IMR-90 (cell line): Measurements from ENCODE around the gene TNFRSF21. TPM values are rescaled to one million over a fixed set of nuclear protein-coding genes. Genes with fewer than 3 reads are reported as not detected.
A peak's percentile ranks its signal among the peaks of the same experiment; 100 is the strongest.

Experiments
- ATAC-seq: fragments of 200-7000 bp; cut with Tn5 transposase; 2 replicates; pipeline ENCODE4 v1.9.1; 2020; ENCODE audit warnings: low read depth, mild to moderate bottlenecking, moderate library complexity
- BruUV-seq: library from RNA; stranded (reverse); fragments of 400-500 nt; replicated peaks from 2 replicates; lab custom pipeline; 2021; lab: Mats Ljungman, UMichigan
- CTCF ChIA-PET: fragments of 300-600 bp; formaldehyde crosslinking; extraction: SDS; loops from one replicate; lab custom pipeline; 2021; ENCODE audit warnings: antibody characterized with exemption; lab: Yijun Ruan, JAX
- POLR2A ChIA-PET: fragments of 300-600 bp; sonication (Branson Sonifier 250); formaldehyde crosslinking; loops from one replicate; lab custom pipeline; 2022; ENCODE audit warnings: antibody characterized with exemption; ENCODE audit not compliant: unreplicated experiment; lab: Charles Lee
- DNase-seq: peaks from one replicate; pipeline ENCODE4 v3.0.0; 2013
- H2AFZ ChIP-seq: replicated peaks from 2 replicates; pipeline ENCODE3; 2013; ENCODE audit warnings: low read length, mild to moderate bottlenecking; ENCODE audit not compliant: poor library complexity
- H2AK5ac ChIP-seq: 2 replicates; pipeline ENCODE4 v1.6.1; 2013; ENCODE audit warnings: low read depth, low read length, inconsistent platforms
- H2AK9ac ChIP-seq: replicated peaks from 2 replicates; pipeline ENCODE3; 2013; ENCODE audit warnings: mild to moderate bottlenecking, low read depth, low read length, moderate library complexity; ENCODE audit not compliant: poor library complexity
- H2BK120ac ChIP-seq: 2 replicates; pipeline ENCODE4 v1.6.1; 2013; ENCODE audit warnings: low read depth, low read length, inconsistent platforms
- H2BK15ac ChIP-seq: 3 replicates; pipeline ENCODE4 v1.6.1; 2013; ENCODE audit warnings: low read depth, low read length, inconsistent platforms
- H2BK20ac ChIP-seq: 2 replicates; pipeline ENCODE4 v1.6.1; 2013; ENCODE audit warnings: low read depth, mild to moderate bottlenecking, inconsistent platforms, low read length, moderate library complexity
- H2BK5ac ChIP-seq: 2 replicates; pipeline ENCODE4 v1.6.1; 2013; ENCODE audit warnings: mild to moderate bottlenecking, low read depth, low read length, inconsistent platforms; ENCODE audit not compliant: poor library complexity, severe bottlenecking
- H3K14ac ChIP-seq: replicated peaks from 2 replicates; pipeline ENCODE4 v1.6.1; 2013; ENCODE audit warnings: low read depth, low read length, inconsistent platforms
- H3K18ac ChIP-seq: 2 replicates; pipeline ENCODE4 v1.6.1; 2013; ENCODE audit warnings: low read depth, low read length, control low read depth
- H3K23ac ChIP-seq: 2 replicates; pipeline ENCODE4 v1.6.1; 2013; ENCODE audit warnings: low read depth, low read length, inconsistent platforms
- H3K27ac ChIP-seq: 2 replicates; pipeline ENCODE4 v1.5.1; 2013; ENCODE audit warnings: mild to moderate bottlenecking, control low read depth, low read length; ENCODE audit not compliant: insufficient read depth
- H3K27me3 ChIP-seq: 2 replicates; pipeline ENCODE4 v1.6.1; 2013; ENCODE audit warnings: low read length; ENCODE audit not compliant: control insufficient read depth, insufficient read depth
- H3K36me3 ChIP-seq: 2 replicates; pipeline ENCODE4 v1.6.1; 2013; ENCODE audit warnings: low read length, mixed read lengths; ENCODE audit not compliant: control insufficient read depth, insufficient read depth
- H3K4ac ChIP-seq: 2 replicates; pipeline ENCODE4 v1.6.1; 2013; ENCODE audit warnings: low read depth, low read length, inconsistent platforms
- H3K4me1 ChIP-seq: 2 replicates; pipeline ENCODE4 v1.6.1; 2013; ENCODE audit warnings: low read length, mixed read lengths; ENCODE audit not compliant: control insufficient read depth, insufficient read depth
- H3K4me2 ChIP-seq: 2 replicates; pipeline ENCODE4 v1.6.1; 2013; ENCODE audit warnings: low read depth, mild to moderate bottlenecking, control low read depth, low read length, moderate library complexity
- H3K4me3 ChIP-seq: 2 replicates; pipeline ENCODE4 v1.5.1; 2013; ENCODE audit warnings: low read depth, mild to moderate bottlenecking, control low read depth, low read length, moderate library complexity; ENCODE audit not compliant: insufficient read depth
- H3K56ac ChIP-seq: 2 replicates; pipeline ENCODE4 v1.6.1; 2013; ENCODE audit warnings: low read length, inconsistent platforms; ENCODE audit not compliant: insufficient read depth; ENCODE audit errors: extremely low read depth
- H3K79me1 ChIP-seq, 2 experiments: 2 replicates each; pipeline ENCODE4 v1.6.1; 2013; ENCODE audit warnings: low read length in 2 of 2, inconsistent platforms in 1 of 2, low read depth in 1 of 2
- H3K9ac ChIP-seq: 2 replicates; pipeline ENCODE4 v1.6.1; 2013; ENCODE audit warnings: low read depth, low read length, control low read depth
- H3K9me1 ChIP-seq: 2 replicates; pipeline ENCODE4 v1.6.1; 2013; ENCODE audit warnings: low read length, inconsistent platforms; ENCODE audit not compliant: insufficient read depth
- H3K9me3 ChIP-seq: 2 replicates; pipeline ENCODE4 v1.6.1; 2013; ENCODE audit warnings: low read length; ENCODE audit not compliant: control insufficient read depth, insufficient read depth
- H4K20me1 ChIP-seq: 2 replicates; pipeline ENCODE4 v1.6.1; 2013; ENCODE audit warnings: low read length, inconsistent platforms; ENCODE audit not compliant: insufficient read depth
- H4K5ac ChIP-seq: 2 replicates; pipeline ENCODE4 v1.6.1; 2013; ENCODE audit warnings: mild to moderate bottlenecking, low read depth, low read length, control low read depth
- H4K8ac ChIP-seq, 2 experiments: 2 replicates each; pipeline ENCODE4 v1.6.1; 2013; ENCODE audit warnings: low read depth in 2 of 2, low read length in 2 of 2, control low read depth in 1 of 2, inconsistent platforms in 1 of 2
- H4K91ac ChIP-seq: 2 replicates; pipeline ENCODE4 v1.6.1; 2013; ENCODE audit warnings: low read depth, low read length, inconsistent platforms; ENCODE audit not compliant: insufficient read depth
- CEBPB ChIP-seq: IDR thresholded peaks from 2 replicates; pipeline ENCODE4 v1.6.1; 2012; ENCODE audit warnings: low read depth, low read length, improper control_type of control experiment
- CHD1 ChIP-seq: IDR thresholded peaks from 2 replicates; pipeline ENCODE4 v1.6.1; 2012; ENCODE audit warnings: low read depth, low read length, improper control_type of control experiment
- FOS ChIP-seq: fragments of 150-350 bp; IDR thresholded peaks from 2 replicates; pipeline ENCODE4 v1.6.1; 2016; ENCODE audit warnings: low read depth, low read length
- MAFK ChIP-seq: IDR thresholded peaks from 2 replicates; pipeline ENCODE4 v1.6.1; 2012; ENCODE audit warnings: low read depth, low read length, improper control_type of control experiment
- MXI1 ChIP-seq: IDR thresholded peaks from 2 replicates; pipeline ENCODE4 v1.6.1; 2012; ENCODE audit warnings: low read depth, mild to moderate bottlenecking, low read length, moderate library complexity, borderline replicate concordance
- NFE2L2 ChIP-seq: fragments of 150-350 bp; IDR thresholded peaks from 2 replicates; pipeline ENCODE4 v1.6.1; 2016; ENCODE audit warnings: low read depth, mild to moderate bottlenecking, low read length
- POLR2A ChIP-seq: IDR thresholded peaks from 2 replicates; pipeline ENCODE4 v1.6.1; 2012; ENCODE audit warnings: mild to moderate bottlenecking, low read depth, low read length
- WGBS, 2 experiments: methylation state at CpG; one replicate each; pipeline versions ENCODE4 v1.1.5 to v1.1.7; 2013; ENCODE audit warnings: missing lambda C conversion rate in 2 of 2; ENCODE audit not compliant: insufficient read length in 1 of 2; ENCODE audit errors: extremely low coverage in 2 of 2; 5-methylcytosine and 5-hydroxymethylcytosine counted together
- dilution Hi-C: fragments of 300-500 bp; cut with HindIII; formaldehyde crosslinking; loops from one replicate; pipeline ENCODE4 v1.14.3; 2018; ENCODE audit warnings: low sequenced_read_pairs; ENCODE audit not compliant: unreplicated experiment
- in situ Hi-C: fragments of 300-500 bp; cut with MboI; formaldehyde crosslinking; loops from 3 replicates; pipeline ENCODE4 v1.14.3; 2019; ENCODE audit warnings: low sequenced_read_pairs, inconsistent platforms, mixed read lengths
- intact Hi-C: fragments of 100-400 bp; cut with micrococcal nuclease; formaldehyde crosslinking; loops from 2 replicates; pipeline ENCODE4 v1.10.0; 2022
- polyA plus RNA-seq, 3 experiments: library from polyadenylated mRNA; depleted of rRNA; stranded (reverse); fragments of >200 nt; gene quantifications; 2 replicates each; pipeline ENCODE4 v1.2.3, GENCODE V29; 2012; ENCODE audit warnings: low replicate concordance in 1 of 3
- total RNA-seq: library from RNA; depleted of rRNA; stranded (reverse); fragments of >200 nt; gene quantifications from 2 replicates; pipeline ENCODE4 v1.2.3, GENCODE V29; 2012

The TNFRSF21 gene
- total and polyA plus RNA-seq, 2 of the 4 experiments (the other 2 are of a cell fraction) = 2.9 to 6.9 TPM

- Histone ChIP-seq H3K9me1 (peaks cover 3% of the 10 kb centered on the region; the same call in 1 of the 2 replicates), H3K4ac (no peak overlapping the region), H4K91ac (no peak overlapping the region), H3K27me3 (no peaks in the 10 kb centered on the region), H3K27ac (no peak overlapping the region), H3K36me3 (peaks cover 2% of the 10 kb centered on the region; the same call in 1 of the 2 replicates), H3K23ac (no peak overlapping the region), H4K20me1 (no peaks in the 10 kb centered on the region), H3K79me1 (peaks cover 2 to 8% of the 10 kb centered on the region in 2 experiments; a peak in 1 of 4 replicates), H3K4me3 (no peak overlapping the region), H2AFZ (no peak overlapping the region), H3K4me1 (peaks cover 16% of the 10 kb centered on the region), H2BK120ac (no peak overlapping the region), H2BK20ac (no peak overlapping the region; the same call in 1 of the 2 replicates), H4K5ac (peak overlapping the region; percentile 39; the same call in 1 of the 2 replicates), H4K8ac (no peak overlapping the region), H3K56ac (no peak overlapping the region), H3K14ac (no peak overlapping the region), H2BK5ac (no peak overlapping the region), H2AK9ac (no peak overlapping the region), H3K18ac (peak overlapping the region; percentile 78), H3K9me3 (no peaks in the 10 kb centered on the region), H3K4me2 (peak overlapping the region; percentile 59), H2AK5ac (no peak overlapping the region), H3K9ac (no peak overlapping the region), H2BK15ac (0 out of 3 replicates have a peak overlapping the region, but pooled peaks have one; percentile 9)
- in situ Hi-C loops (no loop called here), intact Hi-C loops (no loop called here), dilution Hi-C loops (no loop called here)
- peak; percentile 60 for DNase-seq
- 0% methylated on average over 1 of the region's 3 CpGs; no CpG with 5 or more reads in 1 of the 2 experiments for WGBS, 2 experiments
- BruUV-seq = no TSS peak
- ChIA-PET POLR2A (no interaction called here), CTCF (interaction anchor here (0.6 to 1.0 kb wide), 2 partner anchors 17 to 79 kb away, joined by 3 to 4 read pairs; no protein-coding TSS in a partner anchor)
- peak; percentile 84 for ATAC-seq
- TF ChIP-seq FOS = no peak
- no peak for TF ChIP-seq MXI1
- no peak for TF ChIP-seq CHD1
- TF ChIP-seq MAFK = no peak
- no peak for TF ChIP-seq NFE2L2
- peak; percentile 86 for TF ChIP-seq CEBPB
- TF ChIP-seq POLR2A = no peak
Observed at GRCh38 chr6:47278545-47278944, 31.2 kb downstream of the TNFRSF21 start.
